HCT116 (cell line): Measurements from ENCODE around the gene SLC1A4. TPM values are rescaled to one million over a fixed set of nuclear protein-coding genes. Genes with fewer than 3 reads are reported as not detected.

Experiments used
- ATAC-seq: fragments of 200-7000 bp; cut with Tn5 transposase; 2 replicates; pipeline ENCODE4 v1.9.1; 2020; ENCODE audit warnings: mild to moderate bottlenecking, moderate library complexity
- BruUV-seq: library from RNA; stranded (reverse); fragments of 400-500 nt; replicated peaks from 2 replicates; lab custom pipeline; 2021; lab: Mats Ljungman, UMichigan
- CTCF ChIA-PET: fragments of 300-600 bp; sonication (Branson Sonifier 250); formaldehyde crosslinking; loops from one replicate; lab custom pipeline; 2021; ENCODE audit warnings: antibody characterized with exemption; lab: Charles Lee
- POLR2A ChIA-PET: fragments of 300-600, 350-600 bp; sonication (Branson Sonifier 250); formaldehyde crosslinking; loops from one replicate; lab custom pipeline; 2021; ENCODE audit warnings: antibody characterized with exemption; lab: Charles Lee
- RAD21 ChIA-PET, 2 experiments: fragments of 300-600 bp; sonication (Branson Sonifier 250); formaldehyde crosslinking; loops; one replicate each; lab custom pipeline; 2023; ENCODE audit warnings: low total read pairs in 2 of 2; ENCODE audit not compliant: uncharacterized antibody in 2 of 2, unreplicated experiment in 2 of 2, low non-redundant PET in 1 of 2; lab: Charles Lee
- DNase-seq: peaks from one replicate; pipeline ENCODE4 v3.0.0-alpha.2; 2010; ENCODE audit warnings: low read depth, low spot score
- H2AFZ ChIP-seq: fragments of 200-600 bp; shearing (Covaris generic), sonication (generic); 2 replicates; pipeline ENCODE4 v1.6.1; 2017; ENCODE audit warnings: low read depth, mixed run types, mixed read lengths, antibody characterized with exemption, low read length; ENCODE audit not compliant: poor library complexity, severe bottlenecking
- H3K27ac ChIP-seq: 2 replicates; pipeline ENCODE4 v1.5.1; 2012; ENCODE audit warnings: low read depth, low read length
- H3K27me3 ChIP-seq: fragments of 200-600 bp; sonication (generic); 2 replicates; pipeline ENCODE4 v1.6.1; 2016; ENCODE audit warnings: mixed run types, low read length, mixed read lengths; ENCODE audit not compliant: insufficient read depth
- H3K36me3 ChIP-seq, 2 experiments: fragments of 200-500 bp in 1 of 2; fragments of 200-600 bp in 1 of 2; sonication (Bioruptor generic) in 1 of 2; sonication (generic) in 1 of 2; 2 replicates each; pipeline versions ENCODE4 v1.5.1 to v1.6.1; 2014 to 2016; ENCODE audit warnings: low read length in 2 of 2, inconsistent platforms in 1 of 2, mixed read lengths in 1 of 2, mixed run types in 1 of 2; ENCODE audit not compliant: insufficient read depth in 2 of 2, control insufficient read depth in 1 of 2
- H3K4me1 ChIP-seq, 2 experiments: fragments of 200-600 bp in 1 of 2; sonication (generic) in 1 of 2; 2 replicates each; pipeline versions ENCODE4 v1.5.1 to v1.6.1; 2012 to 2017; ENCODE audit warnings: low read length in 2 of 2, inconsistent platforms in 1 of 2, mild to moderate bottlenecking in 1 of 2, mixed read lengths in 1 of 2, mixed run types in 1 of 2, moderate library complexity in 1 of 2; ENCODE audit not compliant: insufficient read depth in 2 of 2, control insufficient read depth in 1 of 2
- H3K4me2 ChIP-seq: fragments of 200-600 bp; sonication (generic); 2 replicates; pipeline ENCODE4 v1.6.1; 2017; ENCODE audit warnings: mixed run types, low read length, mixed read lengths
- H3K4me3 ChIP-seq, 2 experiments: fragments of 200-600 bp in 1 of 2; sonication (generic) in 1 of 2; replicated peaks in 1 of 2; 2 replicates each; pipeline ENCODE4 v1.5.1; 2011 to 2016; ENCODE audit warnings: low read length in 2 of 2, control low read depth in 1 of 2, low read depth in 1 of 2, mild to moderate bottlenecking in 1 of 2, mixed read lengths in 1 of 2, mixed run types in 1 of 2
- H3K79me2 ChIP-seq: fragments of 200-600 bp; sonication (generic); 2 replicates; pipeline ENCODE4 v1.6.1; 2017; ENCODE audit warnings: mild to moderate bottlenecking, mixed run types, low read length, moderate library complexity, mixed read lengths; ENCODE audit not compliant: insufficient read depth
- H3K9ac ChIP-seq: fragments of 200-600 bp; sonication (generic); 2 replicates; pipeline ENCODE4 v1.6.1; 2016; ENCODE audit warnings: low read length, mixed read lengths
- H3K9me2 ChIP-seq: fragments of 200-600 bp; sonication (generic), shearing (Covaris generic); 2 replicates; pipeline ENCODE4 v1.6.1; 2017; ENCODE audit warnings: mixed run types, mild to moderate bottlenecking, moderate library complexity; ENCODE audit not compliant: insufficient read depth
- H3K9me3 ChIP-seq, 2 experiments: fragments of 200-500 bp in 1 of 2; fragments of 200-600 bp in 1 of 2; sonication (Bioruptor generic) in 1 of 2; sonication (generic) in 1 of 2; 2 replicates each; pipeline ENCODE4 v1.6.1; 2014 to 2017; ENCODE audit warnings: low read length in 2 of 2, mixed read lengths in 2 of 2, inconsistent platforms in 1 of 2, low read depth in 1 of 2, mild to moderate bottlenecking in 1 of 2, mixed run types in 1 of 2, moderate library complexity in 1 of 2; ENCODE audit not compliant: control insufficient read depth in 1 of 2, insufficient read depth in 1 of 2
- H4K20me1 ChIP-seq: fragments of 200-600 bp; sonication (generic), shearing (Covaris generic); 2 replicates; pipeline ENCODE4 v1.6.1; 2017; ENCODE audit warnings: mixed run types, mild to moderate bottlenecking, moderate library complexity; ENCODE audit not compliant: insufficient read depth
- CBX3 ChIP-seq: IDR thresholded peaks from 2 replicates; pipeline ENCODE4 v1.6.1; 2012; ENCODE audit warnings: low read depth
- CEBPB ChIP-seq: IDR thresholded peaks from 2 replicates; pipeline ENCODE4 v1.6.1; 2012; ENCODE audit warnings: low read depth
- EZH2 ChIP-seq: fragments of 200-600 bp; sonication (generic); IDR thresholded peaks from 2 replicates; pipeline ENCODE4 v1.6.1; 2017; ENCODE audit warnings: antibody characterized with exemption, mixed run types
- POLR2A ChIP-seq: IDR thresholded peaks from 2 replicates; pipeline ENCODE4 v1.7.0; 2011; ENCODE audit warnings: borderline replicate concordance; ENCODE audit not compliant: insufficient read depth, insufficient read length; ENCODE audit errors: extremely low read depth
- POLR2AphosphoS5 ChIP-seq: IDR thresholded peaks from 2 replicates; pipeline ENCODE4 v1.6.1; 2011; ENCODE audit warnings: mild to moderate bottlenecking, low read depth, low read length, moderate library complexity
- TCF7L2 ChIP-seq: IDR thresholded peaks from 2 replicates; pipeline ENCODE4 v1.7.0; 2011; ENCODE audit warnings: borderline replicate concordance, inconsistent platforms; ENCODE audit not compliant: insufficient read depth, insufficient read length; ENCODE audit errors: extremely low read depth
- ZBTB33 ChIP-seq: IDR thresholded peaks from 2 replicates; pipeline ENCODE4 v1.6.1; 2011; ENCODE audit warnings: mild to moderate bottlenecking, low read length, moderate library complexity; ENCODE audit not compliant: insufficient replicate concordance; ENCODE audit errors: extremely low read depth
- ZFX ChIP-seq: fragments of 450-650 bp; IDR thresholded peaks from 2 replicates; pipeline ENCODE4 v1.6.1; 2017
- ZNF274 ChIP-seq: fragments of 200-500 bp; sonication (Bioruptor generic); IDR thresholded peaks from 2 replicates; pipeline ENCODE4 v1.6.1; 2014; ENCODE audit warnings: mild to moderate bottlenecking, low read depth, low read length, inconsistent platforms
- intact Hi-C: fragments of 100-400 bp; cut with micrococcal nuclease; formaldehyde crosslinking; loops from 2 replicates; pipeline ENCODE4 v1.10.0; 2022
- total RNA-seq: library from RNA; stranded (reverse); gene quantifications from one replicate; pipeline ENCODE4 v1.2.1, GENCODE V29; 2021; ENCODE audit not compliant: unreplicated experiment
- TF ChIP-seq, protein P1 (sequence below): IDR thresholded peaks from 2 replicates; pipeline ENCODE4 v1.6.1; 2012
- TF ChIP-seq, protein P2 (sequence below), 3 experiments: fragments of 200-600 bp in 1 of 3; sonication (generic) in 1 of 3; IDR thresholded peaks in 2 of 3; conservative IDR thresholded peaks in 1 of 3; 2 replicates each; pipeline ENCODE4 v1.5.1; 2012 to 2017; ENCODE audit warnings: low read depth in 2 of 3, low read length in 2 of 3, antibody characterized with exemption in 1 of 3, borderline replicate concordance in 1 of 3, control low read depth in 1 of 3, mild to moderate bottlenecking in 1 of 3, mixed read lengths in 1 of 3, mixed run types in 1 of 3, moderate library complexity in 1 of 3; ENCODE audit not compliant: insufficient read depth in 1 of 3

The SLC1A4 gene
- total RNA-seq, 1 experiment from 2014 or later: 9.2 TPM

DNA sequence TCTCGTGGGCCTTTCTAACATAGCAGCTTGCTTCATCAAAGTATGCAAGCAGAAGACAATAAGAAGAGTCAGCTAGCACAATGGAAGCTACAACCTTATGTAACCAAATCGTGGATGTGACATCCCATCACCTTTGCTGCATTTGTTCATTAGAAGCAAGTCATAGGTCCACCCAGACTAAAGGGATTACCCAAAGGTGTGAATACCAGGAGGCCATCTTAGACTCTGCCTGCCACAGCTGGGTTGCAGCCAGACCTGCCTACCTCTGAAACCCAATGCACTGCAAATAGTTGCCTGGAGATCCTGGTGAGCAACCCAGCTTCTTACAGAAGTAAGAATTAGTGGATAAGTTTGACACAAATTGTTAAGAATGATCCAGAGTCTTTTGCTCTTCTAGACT, 10.6 kb downstream of the SLC1A4 start:
- Histone ChIP-seq H2AFZ (no peak overlapping the region), H3K4me2 (no peak overlapping the region), H3K79me2 (no peaks in the 10 kb centered on the region), H3K27me3 (no peaks in the 10 kb centered on the region), H3K9ac (no peak overlapping the region), H4K20me1 (no peaks in the 10 kb centered on the region), H3K27ac (no peak overlapping the region), H3K36me3 (no peaks in the 10 kb centered on the region), H3K9me3 (no peaks in the 10 kb centered on the region), H3K4me3 (no peak overlapping the region), H3K4me1 (no peaks in the 10 kb centered on the region), H3K9me2 (no peaks in the 10 kb centered on the region)
- ChIA-PET CTCF (no interaction called here), POLR2A (no interaction called here), RAD21 (no interaction called here)
- DNase-seq (no peak), ATAC-seq (no peak)
- no peak for TF ChIP-seq CEBPB
- TF ChIP-seq, protein P1, sequence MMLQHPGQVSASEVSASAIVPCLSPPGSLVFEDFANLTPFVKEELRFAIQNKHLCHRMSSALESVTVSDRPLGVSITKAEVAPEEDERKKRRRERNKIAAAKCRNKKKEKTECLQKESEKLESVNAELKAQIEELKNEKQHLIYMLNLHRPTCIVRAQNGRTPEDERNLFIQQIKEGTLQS: no peak
- TF ChIP-seq, protein P2, sequence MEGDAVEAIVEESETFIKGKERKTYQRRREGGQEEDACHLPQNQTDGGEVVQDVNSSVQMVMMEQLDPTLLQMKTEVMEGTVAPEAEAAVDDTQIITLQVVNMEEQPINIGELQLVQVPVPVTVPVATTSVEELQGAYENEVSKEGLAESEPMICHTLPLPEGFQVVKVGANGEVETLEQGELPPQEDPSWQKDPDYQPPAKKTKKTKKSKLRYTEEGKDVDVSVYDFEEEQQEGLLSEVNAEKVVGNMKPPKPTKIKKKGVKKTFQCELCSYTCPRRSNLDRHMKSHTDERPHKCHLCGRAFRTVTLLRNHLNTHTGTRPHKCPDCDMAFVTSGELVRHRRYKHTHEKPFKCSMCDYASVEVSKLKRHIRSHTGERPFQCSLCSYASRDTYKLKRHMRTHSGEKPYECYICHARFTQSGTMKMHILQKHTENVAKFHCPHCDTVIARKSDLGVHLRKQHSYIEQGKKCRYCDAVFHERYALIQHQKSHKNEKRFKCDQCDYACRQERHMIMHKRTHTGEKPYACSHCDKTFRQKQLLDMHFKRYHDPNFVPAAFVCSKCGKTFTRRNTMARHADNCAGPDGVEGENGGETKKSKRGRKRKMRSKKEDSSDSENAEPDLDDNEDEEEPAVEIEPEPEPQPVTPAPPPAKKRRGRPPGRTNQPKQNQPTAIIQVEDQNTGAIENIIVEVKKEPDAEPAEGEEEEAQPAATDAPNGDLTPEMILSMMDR (IDR thresholded peaks at IDR 0.05 in 2 of 3, conservative IDR thresholded peaks at IDR 0.05 in 1 of 3; ENCODE audit: borderline replicate concordance in 1 of 3, insufficient read depth in 1 of 3, low read depth in 2 of 3, low read length in 2 of 3): no peak
- TF ChIP-seq POLR2AphosphoS5: no peak
- TF ChIP-seq EZH2: no peak
- no peak for TF ChIP-seq CBX3
- TF ChIP-seq ZBTB33: no peak
- no peak for TF ChIP-seq ZFX
- TF ChIP-seq ZNF274: no peak
- TF ChIP-seq TCF7L2: no peak
- no peak for TF ChIP-seq POLR2A
- no TSS peak for BruUV-seq
- intact Hi-C loops: no loop called here
